ENCODE results near the gene BABAM2.

BABAM2 gene

DNA sequence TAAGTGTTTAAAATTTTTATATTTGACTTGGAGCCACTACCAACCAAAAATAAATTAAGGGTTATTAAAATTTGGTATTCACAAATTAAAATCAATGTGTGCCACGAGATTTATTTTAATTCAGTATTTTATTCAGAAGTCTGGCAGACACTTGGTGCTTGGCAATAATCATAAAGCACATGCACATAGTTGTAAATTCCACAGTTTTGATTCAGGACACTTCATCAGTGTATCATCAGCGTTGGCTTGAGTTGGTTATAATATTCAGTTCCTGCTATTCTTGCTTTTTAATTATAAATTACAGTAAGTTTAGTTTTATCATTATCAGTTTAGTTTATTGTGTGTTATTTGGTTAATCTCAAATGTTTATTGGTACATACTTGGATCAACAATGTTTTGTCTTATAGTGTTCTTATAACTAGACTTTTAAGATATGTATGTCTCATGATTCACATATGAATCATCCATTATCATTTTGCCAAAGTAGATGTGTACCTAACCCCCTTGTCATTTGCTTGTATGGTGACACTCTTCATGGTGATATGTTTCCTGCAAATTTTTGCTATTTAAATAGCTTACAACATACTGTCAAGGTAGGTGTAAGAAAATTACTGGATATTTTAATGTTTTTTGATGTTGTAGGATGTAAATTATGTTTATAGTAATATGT is 237.9 kb downstream of the BABAM2 start:
- DNase-seq (ENCODE audit: low read depth in 2 of 2), result no peak

DNA sequence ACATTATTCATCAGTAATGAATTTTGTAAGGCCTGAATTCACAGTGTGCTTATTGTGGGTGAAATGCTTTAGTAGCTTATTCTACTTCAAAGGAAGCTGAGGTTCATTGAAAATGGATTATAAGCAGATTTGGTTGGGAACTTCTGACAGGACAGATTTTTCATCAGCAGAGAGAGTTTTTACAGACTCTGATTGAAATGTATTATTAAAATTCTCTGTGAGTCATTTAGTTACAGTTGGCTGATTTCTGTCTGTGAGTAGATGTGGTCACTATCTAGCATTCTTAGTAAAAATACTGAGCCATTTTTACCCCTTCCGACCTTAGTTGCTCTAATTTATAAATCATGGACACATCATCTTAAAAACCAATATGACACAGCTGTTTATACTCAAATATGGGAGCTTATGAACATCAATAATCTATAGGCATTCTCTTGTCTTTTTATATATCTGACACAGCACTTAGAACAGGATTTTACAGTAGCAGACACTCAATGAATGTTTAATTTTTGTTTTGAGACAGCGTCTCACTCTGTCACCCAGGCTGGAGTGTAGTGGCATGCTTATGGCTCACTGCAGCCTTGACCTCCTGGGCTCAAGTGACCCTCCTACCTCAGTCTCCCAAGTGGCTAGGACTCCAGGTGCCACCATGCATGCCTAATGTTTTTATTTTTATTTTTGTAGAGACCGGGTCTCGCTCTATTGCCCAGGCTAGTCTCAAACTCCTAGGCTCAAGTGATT is 239.6 kb downstream of the BABAM2 start:
- peak in 1 of 2 experiments; percentile 36 for DNase-seq (ENCODE audit: low read depth in 2 of 2)

DNA sequence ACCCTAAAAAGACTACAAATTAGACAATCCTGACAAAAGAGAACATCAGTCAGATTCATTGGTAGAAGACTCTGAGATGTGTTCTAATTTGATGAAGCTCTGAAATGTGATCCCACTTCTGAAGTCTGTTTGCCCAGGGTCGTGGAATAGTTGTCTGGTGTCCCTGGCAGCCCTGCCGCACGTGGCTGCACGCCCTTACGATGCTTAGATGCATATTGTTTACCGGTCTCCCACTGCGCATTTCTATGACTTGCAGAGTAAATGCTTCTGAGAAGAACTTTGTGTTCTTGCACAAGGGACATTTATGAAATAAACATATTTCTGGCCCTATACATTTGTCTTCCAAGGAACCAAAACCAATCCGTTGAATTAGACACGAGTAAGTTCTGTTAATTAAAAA is 243.2 kb downstream of the BABAM2 start:
- DNase-seq (ENCODE audit: low read depth in 2 of 2), result no peak

DNA sequence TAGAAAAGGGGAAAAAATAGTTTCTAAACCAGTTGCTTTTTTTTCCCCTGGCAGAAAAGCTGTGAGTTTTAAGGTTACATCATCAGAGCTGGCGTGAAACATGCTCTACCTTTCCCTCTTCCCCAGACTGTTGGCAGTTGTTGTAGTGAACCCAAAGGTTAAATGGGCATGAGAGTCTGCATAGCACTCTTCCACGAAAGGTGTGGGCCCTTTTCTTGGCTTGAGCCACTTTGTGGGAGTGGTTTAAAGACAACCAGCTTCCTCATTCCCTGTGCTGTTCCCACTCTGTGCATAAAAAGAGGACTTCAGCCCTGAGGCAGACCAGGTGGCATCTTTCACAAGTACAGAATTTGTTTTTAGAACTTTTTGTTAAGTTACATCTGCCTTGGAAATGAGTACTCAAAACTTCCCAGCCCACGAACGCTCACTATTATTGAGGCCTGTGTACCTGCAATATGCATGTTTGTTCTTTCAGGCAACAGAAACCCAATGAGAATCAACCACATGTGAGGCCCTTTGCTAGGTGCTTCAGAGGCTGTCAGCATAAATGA is 243.8 kb downstream of the BABAM2 start:
- no peak for DNase-seq (ENCODE audit: low read depth in 2 of 2)

DNA sequence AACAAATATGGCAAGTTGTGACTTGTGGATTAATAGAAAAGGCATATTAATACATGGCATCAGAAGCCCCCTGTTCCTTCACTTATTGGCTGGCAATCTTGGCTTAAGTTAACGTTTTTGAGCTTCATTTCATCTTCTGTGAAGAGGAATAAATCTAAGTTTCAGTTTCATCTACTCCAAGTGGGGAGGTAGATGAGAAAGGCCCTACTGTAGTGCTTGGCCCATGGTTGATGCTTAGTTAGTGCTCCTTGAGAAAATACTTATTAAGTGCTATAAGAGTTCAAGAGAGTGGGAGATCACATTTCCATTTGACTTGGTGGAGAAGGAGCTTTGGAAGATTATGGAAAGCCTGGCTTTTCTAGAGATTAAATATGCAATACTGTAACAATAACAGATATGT is 244.3 kb downstream of the BABAM2 start:
- no peak for DNase-seq (ENCODE audit: low read depth in 2 of 2)

DNA sequence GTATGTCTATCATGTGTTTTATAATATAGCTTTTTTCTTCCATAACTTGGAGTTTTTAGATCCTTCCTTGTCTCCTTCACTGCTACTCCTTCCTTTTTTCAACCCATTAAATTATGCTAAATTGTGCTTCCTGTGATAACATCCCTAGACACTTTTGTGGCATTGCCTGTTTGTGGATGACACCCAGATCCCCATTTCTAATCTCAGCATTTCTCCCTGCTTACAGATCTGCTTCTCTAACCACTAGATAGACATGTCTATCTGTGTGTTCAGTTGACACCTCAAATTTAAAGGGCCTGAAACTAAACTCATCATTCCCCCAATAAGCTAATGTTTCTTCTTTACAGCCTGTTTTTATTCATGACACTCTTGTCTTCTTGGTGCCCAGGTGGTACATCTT is 244.8 kb downstream of the BABAM2 start:
- DNase-seq (ENCODE audit: low read depth in 2 of 2), result no peak

DNA sequence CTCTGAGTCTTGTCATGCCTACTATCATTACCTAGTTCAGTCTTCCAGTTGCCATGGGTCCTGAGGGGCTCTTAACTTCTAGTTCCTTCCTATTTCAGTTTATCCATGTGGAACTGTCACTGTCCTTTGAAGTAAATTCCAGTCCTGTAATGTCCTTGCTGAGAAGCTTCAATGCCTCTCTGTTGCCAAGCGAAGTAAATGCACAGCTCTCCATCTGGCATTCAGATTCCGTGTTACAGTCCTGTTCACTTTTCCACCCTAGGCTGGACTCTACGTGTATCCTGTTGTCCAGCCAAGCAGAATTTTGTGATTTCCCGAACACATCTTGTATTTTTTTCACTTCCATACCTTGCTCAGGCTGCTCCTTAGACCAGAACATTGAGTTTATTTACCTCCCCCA is 245.3 kb downstream of the BABAM2 start:
- no peak for DNase-seq (ENCODE audit: low read depth in 2 of 2)

DNA sequence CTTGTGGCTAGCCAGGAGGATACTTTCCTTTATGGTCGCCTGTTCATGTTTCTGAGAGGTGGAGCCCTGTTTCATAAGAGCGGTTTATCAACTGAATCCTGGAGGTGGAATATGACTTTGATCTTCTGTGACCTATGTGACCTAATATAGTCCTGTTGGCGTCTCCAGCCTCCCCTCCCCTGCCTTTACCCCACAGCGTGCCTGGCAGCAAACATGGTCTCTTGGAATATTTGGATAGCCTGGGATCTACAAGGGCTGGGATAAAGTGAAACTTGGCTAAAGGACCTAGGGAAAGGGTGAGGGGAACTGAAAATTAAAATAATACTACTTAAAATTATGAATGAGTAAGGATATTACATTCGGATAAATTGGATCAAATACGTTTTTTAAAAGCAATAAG is 246.0 kb downstream of the BABAM2 start:
- DNase-seq (ENCODE audit: low read depth in 2 of 2), result no peak

DNA sequence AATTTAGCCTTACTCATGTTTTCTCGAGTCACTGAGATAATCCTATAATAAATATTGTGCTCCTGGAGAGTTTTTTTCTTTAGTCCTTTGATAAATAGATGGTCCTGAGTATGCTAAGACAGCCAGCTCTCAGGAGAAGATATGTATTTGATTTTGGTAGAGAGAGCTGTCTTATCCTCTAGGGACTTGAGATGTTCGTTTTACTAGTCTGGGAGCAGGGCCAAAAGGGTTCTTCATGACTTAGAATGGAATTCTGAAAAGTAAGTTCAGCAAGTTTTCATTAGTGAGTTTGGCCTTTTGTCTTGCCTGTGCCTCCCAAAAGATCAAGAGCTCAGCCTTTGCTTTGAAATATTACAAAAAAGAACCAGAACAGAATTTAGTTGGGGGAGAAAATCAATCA is 246.7 kb downstream of the BABAM2 start:
- peak; percentile 97 for DNase-seq (ENCODE audit: low read depth in 2 of 2)

DNA sequence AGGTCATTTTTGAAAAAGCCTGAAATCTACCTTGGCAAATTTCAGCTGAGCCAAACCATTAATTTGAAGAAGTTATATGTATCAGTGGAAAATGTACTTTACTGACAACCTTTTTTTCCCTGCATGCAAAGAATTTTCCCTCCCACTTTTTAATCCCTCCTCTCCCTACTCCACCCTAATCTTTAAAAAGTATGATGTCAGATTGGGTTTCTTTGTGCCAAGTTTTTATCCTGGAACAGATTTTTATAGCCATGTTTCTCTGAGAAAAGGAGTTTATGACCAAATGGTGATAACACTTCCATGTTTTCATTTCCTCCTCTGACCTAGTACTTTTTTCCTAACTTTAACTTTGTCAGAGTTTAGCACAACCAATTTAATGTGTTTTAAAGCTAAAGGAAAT is 251.9 kb downstream of the BABAM2 start:
- DNase-seq (ENCODE audit: low read depth in 2 of 2), result peak; percentile 26 to 28

DNA sequence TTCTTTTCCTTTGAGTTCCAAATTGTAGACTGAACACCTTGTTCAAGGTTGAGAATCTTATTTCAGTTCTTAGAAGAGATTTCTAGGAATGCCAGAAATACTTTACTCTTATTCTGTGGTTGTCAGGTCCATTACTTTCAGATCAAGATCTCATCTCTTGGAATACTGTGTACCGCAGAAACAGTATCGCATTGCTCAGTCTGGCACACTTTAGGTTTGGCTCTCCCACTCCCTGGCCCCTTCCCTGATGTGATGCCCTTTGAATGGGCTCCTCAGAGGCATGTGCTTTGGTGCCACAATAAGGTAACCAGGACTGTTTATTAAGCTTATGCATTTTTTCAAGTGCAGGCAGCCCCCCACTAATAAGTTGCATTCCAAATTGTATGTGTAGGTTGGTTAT is 257.5 kb downstream of the BABAM2 start:
- no peak for DNase-seq (ENCODE audit: low read depth in 2 of 2)

DNA sequence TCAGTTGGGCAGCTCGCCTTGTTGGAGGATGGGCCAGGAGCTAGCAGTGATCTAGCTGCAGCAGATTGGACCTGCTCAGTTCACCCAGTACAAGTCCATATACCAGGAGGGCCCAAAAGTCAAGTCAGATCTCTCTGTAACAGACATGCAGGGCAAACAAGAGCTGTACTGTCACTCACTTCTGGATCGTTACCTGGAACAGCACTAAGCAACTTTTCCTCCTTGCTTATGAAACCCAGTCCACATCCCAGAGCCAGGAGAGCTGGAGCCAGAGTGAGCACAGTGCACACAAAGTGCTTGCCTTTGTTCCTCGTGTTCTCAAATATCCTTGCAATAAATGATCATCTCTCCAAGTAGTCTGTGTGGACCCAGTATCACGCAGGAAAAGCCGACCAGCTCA is 258.0 kb downstream of the BABAM2 start:
- no peak for DNase-seq (ENCODE audit: low read depth in 2 of 2)

DNA sequence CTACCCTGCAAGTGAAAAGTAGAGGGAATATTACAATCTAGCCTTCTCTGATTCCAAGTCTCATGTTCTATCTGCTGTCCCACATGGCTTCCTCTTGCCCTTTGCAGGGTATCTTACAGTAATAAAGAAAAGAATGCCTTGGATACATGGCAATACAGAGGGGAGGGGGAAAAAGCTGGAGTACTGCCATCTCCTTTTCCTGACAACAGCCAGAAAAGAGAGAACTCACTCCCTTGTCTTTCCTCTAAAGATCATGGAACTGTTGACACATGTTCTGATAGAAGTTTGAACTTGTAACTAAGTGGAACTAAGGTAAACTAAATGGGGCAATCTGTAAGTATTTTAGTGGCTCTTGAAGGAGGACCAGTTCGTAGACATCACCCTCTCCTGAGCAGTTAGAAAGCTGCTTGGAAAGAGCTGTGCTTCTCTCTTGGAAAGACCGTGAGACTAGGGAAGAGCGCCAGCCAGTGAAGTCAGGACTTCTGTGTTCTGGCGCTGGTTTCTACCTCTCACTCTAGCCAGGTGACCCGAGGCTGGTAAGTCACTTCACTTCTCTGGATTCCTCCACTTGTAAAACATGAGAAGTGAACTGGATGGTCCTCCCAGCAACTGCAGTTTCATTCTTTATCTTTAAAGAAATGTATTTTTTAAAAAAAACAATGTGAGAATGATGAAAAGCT is 259.8 kb downstream of the BABAM2 start:
- no peak for DNase-seq (ENCODE audit: low read depth in 2 of 2)

DNA sequence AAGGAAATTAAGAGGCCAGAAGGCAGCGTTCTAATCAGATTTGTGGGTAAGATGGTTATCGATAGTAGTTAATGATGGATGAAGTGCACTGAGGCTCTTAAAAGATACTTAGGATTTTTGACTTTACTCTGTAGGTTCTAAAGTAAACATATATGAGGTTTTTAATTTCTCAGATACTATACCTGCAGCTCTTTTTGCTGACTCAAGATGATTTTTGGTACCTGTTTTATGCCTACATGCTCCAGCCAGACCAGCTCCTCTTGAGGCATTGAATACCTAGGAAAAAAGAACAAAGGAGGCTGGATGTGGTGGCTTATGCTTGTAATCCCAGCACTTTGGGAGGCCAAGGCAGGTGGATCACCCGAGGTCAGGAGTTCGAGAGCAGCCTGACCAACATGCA is 260.5 kb downstream of the BABAM2 start:
- DNase-seq (ENCODE audit: low read depth in 2 of 2), result no peak

DNA sequence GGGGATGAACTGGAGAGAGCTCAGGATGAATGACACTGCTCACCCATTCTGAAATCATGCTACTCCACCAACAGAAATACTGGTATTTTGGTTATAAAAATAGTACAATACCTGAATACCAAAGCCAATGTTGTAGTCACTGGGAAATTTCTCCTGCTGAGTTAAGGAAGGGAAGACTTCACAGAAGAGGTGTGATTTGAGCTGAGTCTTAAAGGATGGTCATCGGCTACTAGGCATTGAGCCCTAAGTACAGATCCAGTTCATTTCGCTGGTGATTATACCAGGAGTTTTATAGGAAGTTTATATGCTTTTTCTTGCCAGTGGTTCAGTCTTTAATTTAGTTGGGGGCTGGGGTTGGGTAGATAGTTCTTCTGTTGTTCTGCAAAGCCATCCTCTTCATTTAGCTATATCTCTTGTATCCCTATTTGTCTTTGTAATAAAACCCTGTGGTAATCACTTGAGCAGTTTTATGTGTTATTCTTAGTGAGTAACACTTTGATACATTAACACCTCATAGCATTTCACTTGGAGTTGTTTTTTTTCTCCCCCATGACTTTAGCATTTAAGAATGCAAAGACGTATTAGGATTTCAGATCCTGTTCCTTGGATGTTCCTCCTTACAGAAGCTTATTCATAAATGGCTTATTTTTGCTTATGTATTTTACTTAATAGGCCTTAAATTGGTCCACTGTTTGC is 262.2 kb downstream of the BABAM2 start:
- peak; percentile 62 for DNase-seq (ENCODE audit: low read depth in 2 of 2)

DNA sequence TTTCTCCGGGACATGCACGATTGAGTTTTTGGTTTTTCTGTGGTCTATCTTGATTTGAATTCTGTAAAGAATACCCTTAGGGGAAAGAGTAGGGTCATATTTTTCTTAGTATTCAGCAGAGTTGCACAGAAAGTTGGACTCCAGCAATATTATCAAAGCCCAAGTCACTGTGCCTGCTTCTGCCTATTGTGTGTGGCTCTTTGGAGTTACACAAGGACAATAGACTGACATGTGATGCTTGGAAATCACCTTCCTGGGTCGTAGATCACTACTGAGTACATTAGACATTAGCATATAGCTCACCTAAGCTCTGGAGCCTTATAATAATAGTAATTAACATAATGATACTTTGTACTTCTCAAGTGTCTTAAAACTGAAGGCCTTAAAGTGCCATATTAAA is 263.3 kb downstream of the BABAM2 start:
- no peak for DNase-seq (ENCODE audit: low read depth in 2 of 2)

DNA sequence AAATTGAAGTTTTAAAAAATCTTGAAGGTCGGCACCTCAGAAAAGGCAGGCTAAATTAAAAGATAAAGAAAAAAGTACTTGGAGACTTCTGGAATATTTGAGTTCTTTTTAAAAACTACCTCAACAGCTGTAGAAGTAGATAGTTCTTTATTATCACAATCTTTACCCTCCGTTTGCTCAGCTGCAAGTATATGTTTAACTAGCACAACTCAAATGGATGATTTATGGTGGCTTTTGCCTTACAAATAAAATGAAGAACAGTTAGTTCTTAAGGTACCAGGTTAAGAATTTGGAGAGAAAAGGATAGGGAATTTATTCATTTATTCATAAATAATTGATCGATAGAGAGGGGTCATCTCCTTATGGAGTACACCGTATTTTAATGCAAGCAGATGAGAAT is 264.6 kb downstream of the BABAM2 start:
- no peak for DNase-seq (ENCODE audit: low read depth in 2 of 2)

DNA sequence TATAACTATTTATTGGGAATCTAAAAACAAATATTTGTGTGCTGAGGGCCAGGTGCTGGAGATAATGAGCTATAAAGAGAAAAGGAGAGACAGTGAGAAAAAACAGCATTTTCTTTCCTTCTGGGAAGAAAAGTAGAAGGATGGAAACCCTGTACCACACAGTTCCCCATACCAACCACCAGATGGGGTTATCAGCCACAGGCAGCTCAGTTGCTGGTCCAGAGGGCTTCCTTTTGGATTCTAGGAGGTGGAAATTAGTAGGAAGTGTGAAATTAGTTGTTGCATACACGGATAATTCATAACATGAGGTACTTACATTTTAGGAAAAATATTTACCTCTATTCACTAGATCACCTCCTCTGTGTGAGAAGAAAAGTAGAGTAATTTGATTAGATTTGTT is 265.1 kb downstream of the BABAM2 start:
- DNase-seq (ENCODE audit: low read depth in 2 of 2), result no peak

DNA sequence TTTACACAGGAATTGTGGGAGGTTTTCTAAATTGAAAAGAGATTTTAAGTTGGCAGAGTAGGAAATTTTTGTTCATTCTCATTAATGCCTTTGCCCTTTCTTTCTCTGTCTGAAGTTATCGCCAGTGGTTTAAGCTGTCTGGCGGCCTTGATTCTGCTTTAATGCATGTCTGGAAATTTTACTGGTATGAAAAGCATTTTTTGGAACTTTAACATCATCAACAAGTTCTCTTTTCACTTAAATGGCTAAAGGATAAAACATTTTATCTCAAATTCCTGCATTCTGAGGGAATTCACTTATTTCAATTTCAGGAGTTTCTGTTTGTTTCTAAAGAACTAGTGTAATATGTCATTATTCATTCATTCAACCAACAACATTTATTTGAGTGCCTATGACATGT is 268.3 kb downstream of the BABAM2 start:
- no peak for DNase-seq (ENCODE audit: low read depth in 2 of 2)

DNA sequence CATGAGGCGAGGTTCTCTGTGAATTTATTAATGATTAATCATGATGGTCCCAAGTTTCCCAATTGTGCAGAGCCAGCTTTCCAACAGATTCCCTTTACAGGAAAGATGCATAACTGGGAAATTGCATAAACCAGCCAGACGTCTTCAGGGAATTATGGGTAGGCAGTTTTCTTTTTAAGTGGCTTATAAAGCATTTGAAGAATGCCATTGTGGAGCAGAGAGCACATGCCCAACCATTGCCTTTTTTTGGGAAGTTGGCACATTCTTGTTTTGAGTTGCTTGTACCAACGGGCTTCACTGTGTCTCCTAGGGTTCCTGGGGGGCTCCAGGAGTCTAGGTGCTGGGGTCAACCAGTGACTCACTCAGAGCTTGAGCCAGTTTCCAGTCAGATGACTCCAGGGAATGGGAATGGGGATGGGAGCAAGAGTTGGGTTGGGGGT is 270.5 kb downstream of the BABAM2 start:
- peak; percentile 92 for DNase-seq (ENCODE audit: low read depth in 2 of 2)

DNA sequence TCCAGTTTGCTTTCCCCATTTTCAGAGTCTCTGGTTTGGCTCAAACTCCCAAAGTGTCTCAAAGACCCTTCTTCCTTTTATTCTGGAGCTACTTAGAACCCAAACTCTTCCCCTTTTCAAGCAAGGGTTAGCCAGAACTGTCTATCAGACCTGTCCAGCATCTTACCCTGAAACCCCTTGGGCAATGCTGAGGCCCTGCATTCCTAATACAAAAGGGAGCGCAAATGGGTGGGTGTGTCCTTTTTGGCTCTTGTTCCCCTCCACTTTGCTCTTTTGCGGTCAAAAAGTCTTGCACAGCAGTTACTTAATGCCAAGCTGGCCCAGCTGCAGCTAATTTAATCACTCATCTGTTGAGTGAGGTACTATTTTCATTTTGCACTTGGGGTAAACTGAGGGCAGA is 270.9 kb downstream of the BABAM2 start:
- peak; percentile 28 to 44 for DNase-seq (ENCODE audit: low read depth in 2 of 2)

DNA sequence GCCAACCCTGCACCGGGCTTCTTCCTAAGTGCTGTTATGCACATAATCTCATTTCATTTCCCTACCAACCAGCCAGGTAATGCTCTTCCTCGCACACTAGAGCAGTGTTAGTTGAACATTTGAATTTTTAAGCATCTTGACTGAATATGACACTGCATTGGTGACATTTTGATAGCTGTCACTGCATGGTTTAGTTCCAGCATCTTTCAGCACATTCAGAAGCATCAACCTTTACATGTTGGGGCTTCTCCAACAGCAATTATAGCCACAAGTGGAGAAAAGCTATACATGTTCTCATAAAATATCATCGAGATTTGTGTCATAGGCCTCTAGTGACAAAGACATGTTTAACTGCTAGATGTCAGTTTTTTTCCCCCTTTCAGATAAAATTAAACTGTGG is 272.0 kb downstream of the BABAM2 start:
- DNase-seq (ENCODE audit: low read depth in 2 of 2), result no peak
